Cardiac fibroblast (primary cell): Measurements from ENCODE around the gene MAN1C1.
A peak's percentile ranks its signal among the peaks of the same experiment; 100 is the strongest.
"Not testable (repeated sequence)": the region's sequence is repeated elsewhere in the genome, so short reads cannot be mapped to it uniquely, and the experiment has no call there.

Experiments used
- DNase-seq, 2 donors: peaks; one replicate each; pipeline versions ENCODE4 v3.0.0 to v3.0.0-alpha.2; 2010; ENCODE audit warnings: low read depth in 2 of 2
- H3K4me3 ChIP-seq, 2 donors: replicated peaks in 1 of 2; 1 replicate in 1 of 2; 2 replicates in 1 of 2; pipeline ENCODE4 v1.5.1; 2011; ENCODE audit warnings: low read depth in 2 of 2, low read length in 2 of 2, mild to moderate bottlenecking in 2 of 2, moderate library complexity in 1 of 2
- TF ChIP-seq, protein P1 (sequence below): IDR thresholded peaks from one replicate; pipeline ENCODE4 v1.5.1; 2011; ENCODE audit warnings: low read depth, mild to moderate bottlenecking, low read length, inconsistent platforms

MAN1C1 gene

DNA sequence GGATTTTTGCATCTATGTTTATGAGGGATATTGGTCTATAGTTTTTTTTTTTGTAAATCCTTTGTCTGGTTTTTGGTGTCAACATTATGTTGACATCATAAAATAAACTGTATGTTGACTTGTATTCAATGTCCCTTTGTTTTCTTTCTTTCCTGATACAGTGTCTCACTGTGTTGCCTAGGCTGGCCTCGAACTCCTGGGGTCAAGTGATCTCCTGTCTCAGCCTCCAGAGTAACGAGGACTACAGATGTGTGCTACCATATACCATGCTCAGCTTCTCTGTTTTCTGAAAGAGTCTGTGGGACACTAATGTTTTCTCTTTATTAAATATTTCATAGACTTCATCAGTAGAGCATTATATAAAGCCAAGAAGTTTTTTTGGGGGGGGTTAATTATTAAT, 18.3 kb downstream of the MAN1C1 start:
- no peak overlapping the region for H3K4me3 ChIP-seq
- TF ChIP-seq, protein P1, sequence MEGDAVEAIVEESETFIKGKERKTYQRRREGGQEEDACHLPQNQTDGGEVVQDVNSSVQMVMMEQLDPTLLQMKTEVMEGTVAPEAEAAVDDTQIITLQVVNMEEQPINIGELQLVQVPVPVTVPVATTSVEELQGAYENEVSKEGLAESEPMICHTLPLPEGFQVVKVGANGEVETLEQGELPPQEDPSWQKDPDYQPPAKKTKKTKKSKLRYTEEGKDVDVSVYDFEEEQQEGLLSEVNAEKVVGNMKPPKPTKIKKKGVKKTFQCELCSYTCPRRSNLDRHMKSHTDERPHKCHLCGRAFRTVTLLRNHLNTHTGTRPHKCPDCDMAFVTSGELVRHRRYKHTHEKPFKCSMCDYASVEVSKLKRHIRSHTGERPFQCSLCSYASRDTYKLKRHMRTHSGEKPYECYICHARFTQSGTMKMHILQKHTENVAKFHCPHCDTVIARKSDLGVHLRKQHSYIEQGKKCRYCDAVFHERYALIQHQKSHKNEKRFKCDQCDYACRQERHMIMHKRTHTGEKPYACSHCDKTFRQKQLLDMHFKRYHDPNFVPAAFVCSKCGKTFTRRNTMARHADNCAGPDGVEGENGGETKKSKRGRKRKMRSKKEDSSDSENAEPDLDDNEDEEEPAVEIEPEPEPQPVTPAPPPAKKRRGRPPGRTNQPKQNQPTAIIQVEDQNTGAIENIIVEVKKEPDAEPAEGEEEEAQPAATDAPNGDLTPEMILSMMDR = no peak
- no peak for DNase-seq

GRCh38 chr1:25636141-25636540, 19.6 kb downstream of the MAN1C1 start:
- not testable (repeated sequence) for H3K4me3 ChIP-seq, DNase-seq

- H3K4me3 ChIP-seq = no peak overlapping the region
- TF ChIP-seq, protein P1 = no peak
- DNase-seq = no peak
These were observed 24.2 kb downstream of the MAN1C1 start for GRCh38 chr1:25640646-25641328.

DNA sequence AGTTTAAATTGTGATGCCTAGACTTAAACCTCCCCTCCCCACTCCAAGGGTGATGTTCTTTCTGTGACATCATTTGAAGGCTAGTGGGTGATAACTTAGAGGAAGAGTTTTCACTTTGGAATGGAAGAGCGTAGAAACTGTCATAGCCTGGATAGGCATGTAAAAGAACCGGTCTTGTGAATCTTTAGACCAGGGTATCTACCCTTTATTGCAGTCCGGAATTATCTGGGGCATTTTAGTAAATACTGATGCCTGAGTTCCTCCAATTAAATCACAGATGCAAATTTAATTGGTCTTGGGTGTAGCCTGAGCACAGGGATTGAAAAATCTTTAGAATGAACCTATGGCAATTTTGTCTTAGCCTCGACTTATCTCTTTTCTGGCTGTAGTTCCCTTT, 24.7 kb downstream of the MAN1C1 start:
- TF ChIP-seq, protein P1 = no peak
- no peak for DNase-seq
- H3K4me3 ChIP-seq = no peak overlapping the region

GRCh38 chr1:25641931-25642573, 25.5 kb downstream of the MAN1C1 start:
- TF ChIP-seq, protein P1 = no peak
- peak; percentile 31 to 71 for DNase-seq
- H3K4me3 ChIP-seq = no peak overlapping the region

DNA sequence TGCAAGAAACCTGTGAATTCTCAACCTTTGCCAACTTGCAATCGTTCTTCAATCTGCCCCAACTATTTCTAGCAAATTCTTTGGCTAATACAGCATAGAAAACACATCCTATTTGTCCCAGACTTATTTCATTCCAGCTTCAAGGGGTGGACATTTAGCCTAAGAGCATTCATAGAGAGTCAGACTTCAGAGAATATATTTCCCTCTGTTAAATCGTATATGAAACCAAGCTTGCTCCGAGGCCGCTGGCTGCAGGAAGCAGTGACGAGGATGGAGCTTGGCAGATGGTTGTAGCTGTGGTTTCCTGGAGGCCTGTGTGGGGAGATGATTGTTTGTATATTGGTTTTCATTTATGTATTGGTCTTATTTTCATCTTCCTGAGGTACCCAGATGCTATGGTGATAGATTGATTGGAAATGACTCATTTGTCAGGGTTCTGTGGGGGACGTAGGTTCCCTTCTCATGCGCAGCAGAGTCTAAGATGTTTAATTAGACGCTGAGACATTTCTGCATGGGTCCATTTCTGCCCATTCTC, 26.1 kb downstream of the MAN1C1 start:
- no peak overlapping the region for H3K4me3 ChIP-seq
- TF ChIP-seq, protein P1 = no peak
- peak; percentile 43 to 70 for DNase-seq

- TF ChIP-seq, protein P1 = no peak
These were observed 27.3 kb downstream of the MAN1C1 start for GRCh38 chr1:25643929-25644328.

More at GRCh38 chr1:25643929-25644328, 27.3 kb downstream of the MAN1C1 start:
- no peak overlapping the region for H3K4me3 ChIP-seq
- DNase-seq = no peak
